GM21390 (cell line): ENCODE data around the gene LPP.

ENCODE experiments used
- ATAC-seq: cut with Tn5 transposase; IDR thresholded peaks from one replicate; pipeline ENCODE4 v1.9.1; 2021; ENCODE audit not compliant: unreplicated experiment

LPP gene

GRCh38 chr3:188573956-188574355 is 420.0 kb downstream of the LPP start:
- no peak for ATAC-seq

GRCh38 chr3:188574885-188575284 is 420.9 kb downstream of the LPP start:
- no peak for ATAC-seq

GRCh38 chr3:188575501-188575900 is 421.5 kb downstream of the LPP start:
- no peak for ATAC-seq

GRCh38 chr3:188577539-188577938 is 423.6 kb downstream of the LPP start:
- no peak for ATAC-seq

- ATAC-seq, result no peak
Observed at GRCh38 chr3:188578576-188579363, 424.8 kb downstream of the LPP start.

- no peak for ATAC-seq
Observed at GRCh38 chr3:188580223-188580622, 426.3 kb downstream of the LPP start.

GRCh38 chr3:188580659-188581058 is 426.7 kb downstream of the LPP start:
- no peak for ATAC-seq

GRCh38 chr3:188581365-188581764 is 427.4 kb downstream of the LPP start:
- ATAC-seq, result no peak

- no peak for ATAC-seq
Observed at GRCh38 chr3:188581792-188582191, 427.8 kb downstream of the LPP start.

GRCh38 chr3:188583341-188584161 is 429.6 kb downstream of the LPP start:
- no peak for ATAC-seq

GRCh38 chr3:188584162-188584529 is 430.2 kb downstream of the LPP start:
- ATAC-seq, result no peak

- ATAC-seq, result no peak
Observed at GRCh38 chr3:188584958-188585689, 431.2 kb downstream of the LPP start.

GRCh38 chr3:188589071-188589470 is 435.1 kb downstream of the LPP start:
- no peak for ATAC-seq

GRCh38 chr3:188589771-188590170 is 435.8 kb downstream of the LPP start:
- no peak for ATAC-seq

GRCh38 chr3:188590557-188590956 is 436.6 kb downstream of the LPP start:
- no peak for ATAC-seq

GRCh38 chr3:188594139-188594538 is 440.2 kb downstream of the LPP start:
- no peak for ATAC-seq

- no peak for ATAC-seq
Observed at GRCh38 chr3:188595890-188596376, 442.0 kb downstream of the LPP start.

GRCh38 chr3:188598894-188599293 is 444.9 kb downstream of the LPP start:
- ATAC-seq, result no peak

GRCh38 chr3:188602111-188602510 is 448.2 kb downstream of the LPP start:
- no peak for ATAC-seq

GRCh38 chr3:188602620-188603019 is 448.7 kb downstream of the LPP start:
- no peak for ATAC-seq

- no peak for ATAC-seq
Observed at GRCh38 chr3:188604651-188605050, 450.7 kb downstream of the LPP start.
